ENCODE results near the gene STX4. TPM values are rescaled to one million over a fixed set of nuclear protein-coding genes. Genes with fewer than 3 reads are reported as not detected.

Gene STX4
- total and polyA plus RNA-seq, 9 of the 15 experiments (the other 6 are each of a cell fraction or from before 2014, with no cell fraction given): 3.2 to 48.0 (median 21.5) TPM

DNA sequence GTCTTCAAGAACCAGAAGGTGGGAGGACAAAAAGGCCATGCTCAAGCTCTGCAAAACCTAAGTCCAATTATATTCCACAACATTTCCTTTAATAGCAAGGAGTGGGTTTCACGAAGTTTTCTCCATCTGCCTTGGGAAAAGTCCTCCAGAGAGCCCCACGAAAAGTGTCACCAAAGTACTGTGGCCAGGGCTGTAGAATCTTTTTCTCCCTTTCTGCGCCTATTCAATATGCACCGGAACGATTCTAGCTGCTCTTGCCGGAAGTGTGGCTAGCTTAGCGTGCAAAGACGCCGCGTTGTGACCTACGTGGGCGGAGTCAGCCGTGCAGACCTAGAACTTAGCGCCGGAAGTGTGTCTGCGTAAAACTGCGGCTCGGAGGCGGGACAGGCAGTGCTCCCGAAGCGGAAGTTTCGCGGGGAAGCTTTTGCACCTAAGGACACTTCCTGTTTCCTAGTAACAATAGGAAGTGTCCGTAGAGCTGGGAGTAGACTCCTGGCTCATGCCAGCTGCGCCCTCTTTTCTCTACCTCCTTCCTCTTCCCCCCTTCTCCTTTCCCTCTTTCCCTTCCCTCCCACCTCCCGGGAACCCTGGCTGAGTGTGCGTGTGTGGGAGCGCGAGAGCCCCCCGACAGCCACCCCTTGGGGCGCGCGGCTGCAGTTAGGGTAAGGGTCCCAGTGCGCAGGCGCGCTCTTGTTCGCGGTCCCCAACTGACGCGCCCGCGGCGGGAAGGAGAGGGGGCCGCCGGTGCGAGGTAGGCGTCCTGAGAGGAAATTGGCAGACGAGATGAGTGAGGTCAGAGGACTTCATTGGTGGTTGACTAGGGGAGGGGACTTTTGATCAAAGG, 40.8 kb downstream of the STX4 start, which contains the start of the genes ZNF646 and ZNF668 (continued):
- TF ChIP-seq, protein P1, sequence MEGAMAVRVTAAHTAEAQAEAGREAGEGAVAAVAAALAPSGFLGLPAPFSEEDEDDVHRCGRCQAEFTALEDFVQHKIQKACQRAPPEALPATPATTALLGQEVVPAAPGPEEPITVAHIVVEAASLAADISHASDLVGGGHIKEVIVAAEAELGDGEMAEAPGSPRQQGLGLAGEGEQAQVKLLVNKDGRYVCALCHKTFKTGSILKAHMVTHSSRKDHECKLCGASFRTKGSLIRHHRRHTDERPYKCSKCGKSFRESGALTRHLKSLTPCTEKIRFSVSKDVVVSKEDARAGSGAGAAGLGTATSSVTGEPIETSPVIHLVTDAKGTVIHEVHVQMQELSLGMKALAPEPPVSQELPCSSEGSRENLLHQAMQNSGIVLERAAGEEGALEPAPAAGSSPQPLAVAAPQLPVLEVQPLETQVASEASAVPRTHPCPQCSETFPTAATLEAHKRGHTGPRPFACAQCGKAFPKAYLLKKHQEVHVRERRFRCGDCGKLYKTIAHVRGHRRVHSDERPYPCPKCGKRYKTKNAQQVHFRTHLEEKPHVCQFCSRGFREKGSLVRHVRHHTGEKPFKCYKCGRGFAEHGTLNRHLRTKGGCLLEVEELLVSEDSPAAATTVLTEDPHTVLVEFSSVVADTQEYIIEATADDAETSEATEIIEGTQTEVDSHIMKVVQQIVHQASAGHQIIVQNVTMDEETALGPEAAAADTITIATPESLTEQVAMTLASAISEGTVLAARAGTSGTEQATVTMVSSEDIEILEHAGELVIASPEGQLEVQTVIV (CRISPR knock-in tag; IDR thresholded peaks at IDR 0.05; ENCODE audit: borderline replicate concordance): no peak
- TF ChIP-seq CBX2 (IDR thresholded peaks at IDR 0.05; ENCODE audit: insufficient read depth, low read length, poor library complexity, severe bottlenecking) (no peak), HDAC6 (IDR thresholded peaks at IDR 0.05; ENCODE audit: low read depth, low read length) (no peak), ZNF232 (CRISPR knock-in tag; IDR thresholded peaks at IDR 0.05) (no peak), NR1H2 (CRISPR knock-in tag; IDR thresholded peaks at IDR 0.05) (no peak), KDM4B (IDR thresholded peaks at IDR 0.05; ENCODE audit: borderline replicate concordance in 2 of 2, low read depth in 1 of 2) (peak in 1 of 2 experiments; percentile 98; a peak in 2 of 4 replicates), SRSF1 (IDR thresholded peaks at IDR 0.05; ENCODE audit: low read depth, low read length) (no peak), PRPF4 (IDR thresholded peaks at IDR 0.05; ENCODE audit: insufficient read depth, low read depth, low read length, poor library complexity, severe bottlenecking) (no peak), ZNF165 (CRISPR knock-in tag; IDR thresholded peaks at IDR 0.05; ENCODE audit: borderline replicate concordance) (no peak), KAT8 (IDR thresholded peaks at IDR 0.05; ENCODE audit: low read depth) (no peak), ZNF584 (CRISPR knock-in tag; IDR thresholded peaks at IDR 0.05; ENCODE audit: low read depth) (no peak), CXXC5 (CRISPR knock-in tag; IDR thresholded peaks at IDR 0.05) (peak; percentile 94)
- TF ChIP-seq, protein P2, sequence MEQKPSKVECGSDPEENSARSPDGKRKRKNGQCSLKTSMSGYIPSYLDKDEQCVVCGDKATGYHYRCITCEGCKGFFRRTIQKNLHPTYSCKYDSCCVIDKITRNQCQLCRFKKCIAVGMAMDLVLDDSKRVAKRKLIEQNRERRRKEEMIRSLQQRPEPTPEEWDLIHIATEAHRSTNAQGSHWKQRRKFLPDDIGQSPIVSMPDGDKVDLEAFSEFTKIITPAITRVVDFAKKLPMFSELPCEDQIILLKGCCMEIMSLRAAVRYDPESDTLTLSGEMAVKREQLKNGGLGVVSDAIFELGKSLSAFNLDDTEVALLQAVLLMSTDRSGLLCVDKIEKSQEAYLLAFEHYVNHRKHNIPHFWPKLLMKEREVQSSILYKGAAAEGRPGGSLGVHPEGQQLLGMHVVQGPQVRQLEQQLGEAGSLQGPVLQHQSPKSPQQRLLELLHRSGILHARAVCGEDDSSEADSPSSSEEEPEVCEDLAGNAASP (IDR thresholded peaks at IDR 0.05): no peak
- TF ChIP-seq, protein P3, sequence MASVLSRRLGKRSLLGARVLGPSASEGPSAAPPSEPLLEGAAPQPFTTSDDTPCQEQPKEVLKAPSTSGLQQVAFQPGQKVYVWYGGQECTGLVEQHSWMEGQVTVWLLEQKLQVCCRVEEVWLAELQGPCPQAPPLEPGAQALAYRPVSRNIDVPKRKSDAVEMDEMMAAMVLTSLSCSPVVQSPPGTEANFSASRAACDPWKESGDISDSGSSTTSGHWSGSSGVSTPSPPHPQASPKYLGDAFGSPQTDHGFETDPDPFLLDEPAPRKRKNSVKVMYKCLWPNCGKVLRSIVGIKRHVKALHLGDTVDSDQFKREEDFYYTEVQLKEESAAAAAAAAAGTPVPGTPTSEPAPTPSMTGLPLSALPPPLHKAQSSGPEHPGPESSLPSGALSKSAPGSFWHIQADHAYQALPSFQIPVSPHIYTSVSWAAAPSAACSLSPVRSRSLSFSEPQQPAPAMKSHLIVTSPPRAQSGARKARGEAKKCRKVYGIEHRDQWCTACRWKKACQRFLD (CRISPR knock-in tag; IDR thresholded peaks at IDR 0.05): no peak; the same call in 1 of the 2 replicates
- TF ChIP-seq, protein P4, sequence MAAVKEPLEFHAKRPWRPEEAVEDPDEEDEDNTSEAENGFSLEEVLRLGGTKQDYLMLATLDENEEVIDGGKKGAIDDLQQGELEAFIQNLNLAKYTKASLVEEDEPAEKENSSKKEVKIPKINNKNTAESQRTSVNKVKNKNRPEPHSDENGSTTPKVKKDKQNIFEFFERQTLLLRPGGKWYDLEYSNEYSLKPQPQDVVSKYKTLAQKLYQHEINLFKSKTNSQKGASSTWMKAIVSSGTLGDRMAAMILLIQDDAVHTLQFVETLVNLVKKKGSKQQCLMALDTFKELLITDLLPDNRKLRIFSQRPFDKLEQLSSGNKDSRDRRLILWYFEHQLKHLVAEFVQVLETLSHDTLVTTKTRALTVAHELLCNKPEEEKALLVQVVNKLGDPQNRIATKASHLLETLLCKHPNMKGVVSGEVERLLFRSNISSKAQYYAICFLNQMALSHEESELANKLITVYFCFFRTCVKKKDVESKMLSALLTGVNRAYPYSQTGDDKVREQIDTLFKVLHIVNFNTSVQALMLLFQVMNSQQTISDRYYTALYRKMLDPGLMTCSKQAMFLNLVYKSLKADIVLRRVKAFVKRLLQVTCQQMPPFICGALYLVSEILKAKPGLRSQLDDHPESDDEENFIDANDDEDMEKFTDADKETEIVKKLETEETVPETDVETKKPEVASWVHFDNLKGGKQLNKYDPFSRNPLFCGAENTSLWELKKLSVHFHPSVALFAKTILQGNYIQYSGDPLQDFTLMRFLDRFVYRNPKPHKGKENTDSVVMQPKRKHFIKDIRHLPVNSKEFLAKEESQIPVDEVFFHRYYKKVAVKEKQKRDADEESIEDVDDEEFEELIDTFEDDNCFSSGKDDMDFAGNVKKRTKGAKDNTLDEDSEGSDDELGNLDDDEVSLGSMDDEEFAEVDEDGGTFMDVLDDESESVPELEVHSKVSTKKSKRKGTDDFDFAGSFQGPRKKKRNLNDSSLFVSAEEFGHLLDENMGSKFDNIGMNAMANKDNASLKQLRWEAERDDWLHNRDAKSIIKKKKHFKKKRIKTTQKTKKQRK (IDR thresholded peaks at IDR 0.05; ENCODE audit: borderline replicate concordance, low read depth, low read length): no peak
- TF ChIP-seq, protein P5, sequence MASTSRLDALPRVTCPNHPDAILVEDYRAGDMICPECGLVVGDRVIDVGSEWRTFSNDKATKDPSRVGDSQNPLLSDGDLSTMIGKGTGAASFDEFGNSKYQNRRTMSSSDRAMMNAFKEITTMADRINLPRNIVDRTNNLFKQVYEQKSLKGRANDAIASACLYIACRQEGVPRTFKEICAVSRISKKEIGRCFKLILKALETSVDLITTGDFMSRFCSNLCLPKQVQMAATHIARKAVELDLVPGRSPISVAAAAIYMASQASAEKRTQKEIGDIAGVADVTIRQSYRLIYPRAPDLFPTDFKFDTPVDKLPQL (IDR thresholded peaks at IDR 0.05; ENCODE audit: extremely low read depth, insufficient read length): no peak

Data from K562 (cell line).